Body of pancreas (tissue), 4 donors: ENCODE results near the gene MYRIP. TPM values are rescaled to one million over a fixed set of nuclear protein-coding genes. Genes with fewer than 3 reads are reported as not detected.
"Not testable (repeated sequence)": the region's sequence is repeated elsewhere in the genome, so short reads cannot be mapped to it uniquely, and the experiment has no call there.

Experiments used
- ATAC-seq: fragments of 150-250 bp; one replicate; pipeline ENCODE4 v1.9.1; 2016
- DNase-seq, 4 donors: peaks; one replicate each; pipeline ENCODE4 v3.0.0-alpha.2; 2019
- H3K27ac ChIP-seq, 4 donors: fragments of 200-600 bp; sonication (generic); 1 replicate in 3 of 4; 2 replicates in 1 of 4; pipeline versions ENCODE4 v1.5.1 to v1.6.1; 2016 to 2019; ENCODE audit warnings: mild to moderate bottlenecking in 1 of 4, mixed read lengths in 1 of 4, moderate library complexity in 1 of 4
- H3K27me3 ChIP-seq, 2 donors: fragments of 200-600 bp; sonication (generic); one replicate each; pipeline ENCODE4 v1.6.0; 2016; ENCODE audit warnings: mild to moderate bottlenecking in 1 of 2
- H3K36me3 ChIP-seq, 2 donors: fragments of 200-600 bp; sonication (generic); replicated peaks in 1 of 2; 2 replicates each; pipeline ENCODE4 v1.5.1; 2016; ENCODE audit warnings: low read depth in 2 of 2; ENCODE audit not compliant: insufficient read depth in 1 of 2
- H3K4me1 ChIP-seq: fragments of 200-600 bp; sonication (generic); one replicate; pipeline ENCODE4 v1.6.0; 2016
- H3K4me3 ChIP-seq, 2 donors: fragments of 200-600 bp; sonication (generic); 1 replicate in 1 of 2; 2 replicates in 1 of 2; pipeline ENCODE4 v1.5.1; 2016 to 2019
- H3K9me3 ChIP-seq, 3 donors: fragments of 200-600 bp; sonication (generic); 1 replicate in 2 of 3; 2 replicates in 1 of 3; pipeline ENCODE4 v1.5.1; 2016
- CTCF ChIP-seq, 7 experiments: fragments of 450-650 bp in 4 of 7; fragments of 200-600 bp in 3 of 7; sonication (generic) in 3 of 7; IDR thresholded peaks; one replicate each; pipeline ENCODE4 v1.5.1; 2016 to 2019; ENCODE audit warnings: antibody characterized with exemption in 7 of 7
- POLR2A ChIP-seq, 3 donors: fragments of 450-650 bp; IDR thresholded peaks; one replicate each; pipeline ENCODE4 v1.6.1; 2016; ENCODE audit warnings: antibody characterized with exemption in 3 of 3, mild to moderate bottlenecking in 2 of 3
- WGBS, 2 donors: methylation state at CpG; one replicate each; pipeline ENCODE4 v1.1.5; 2017; 5-methylcytosine and 5-hydroxymethylcytosine counted together
- intact Hi-C: fragments of 100-400 bp; cut with DNase I; formaldehyde crosslinking; loops from one replicate; pipeline ENCODE4 v1.15.1; 2023
- total RNA-seq, 2 donors: library from RNA; depleted of rRNA; stranded (reverse); fragments of >200 nt; gene quantifications; one replicate each; pipeline ENCODE4 v1.1.0, GENCODE V29; 2016

MYRIP gene
- total RNA-seq, 2 donors from 2014 or later = 5.2 to 12.5 TPM

GRCh38 chr3:39765575-39765974, 43.8 kb upstream of the MYRIP start:
- intact Hi-C loops = no loop called here
- no peak overlapping the region for H3K4me3 ChIP-seq
- ATAC-seq = no peak
- no peak overlapping the region for H3K27ac ChIP-seq
- no peaks in the 10 kb centered on the region for H3K36me3 ChIP-seq
- H3K9me3 ChIP-seq = no peaks in the 10 kb centered on the region
- no peak for TF ChIP-seq POLR2A (IDR thresholded peaks at IDR 0.05)
- TF ChIP-seq CTCF (IDR thresholded peaks at IDR 0.05) = no peak
- no peaks in the 10 kb centered on the region for H3K27me3 ChIP-seq
- no peak for DNase-seq
- no peaks in the 10 kb centered on the region for H3K4me1 ChIP-seq

GRCh38 chr3:39766433-39766832, 43.0 kb upstream of the MYRIP start:
- DNase-seq (no peak), ATAC-seq (no peak)
- H3K4me1 ChIP-seq = no peaks in the 10 kb centered on the region
- no peak overlapping the region for H3K4me3 ChIP-seq
- no peaks in the 10 kb centered on the region for H3K36me3 ChIP-seq
- no peaks in the 10 kb centered on the region for H3K9me3 ChIP-seq
- H3K27ac ChIP-seq = no peak overlapping the region
- H3K27me3 ChIP-seq = no peaks in the 10 kb centered on the region
- WGBS, 2 donors = 38 to 88% methylated on average over 1 of the region's 1 CpG
- TF ChIP-seq CTCF (IDR thresholded peaks at IDR 0.05) (no peak), POLR2A (IDR thresholded peaks at IDR 0.05) (no peak)
- intact Hi-C loops = no loop called here

- DNase-seq, H3K27ac ChIP-seq, H3K4me3 ChIP-seq, H3K36me3 ChIP-seq, H3K9me3 ChIP-seq, ATAC-seq, intact Hi-C loops, H3K27me3 ChIP-seq, H3K4me1 ChIP-seq: not testable (repeated sequence)
Measured at GRCh38 chr3:39766909-39767308, 42.5 kb upstream of the MYRIP start.

- H3K27ac ChIP-seq, DNase-seq, H3K4me1 ChIP-seq, H3K36me3 ChIP-seq, H3K4me3 ChIP-seq, ATAC-seq, intact Hi-C loops, H3K9me3 ChIP-seq, H3K27me3 ChIP-seq: not testable (repeated sequence)
- WGBS, 2 donors = 80 to 86% methylated on average over 5 of the region's 5 CpGs
Measured at GRCh38 chr3:39778168-39778567, 31.2 kb upstream of the MYRIP start.

- Histone ChIP-seq H3K27me3 (no peaks in the 10 kb centered on the region), H3K27ac (no peak overlapping the region), H3K4me3 (no peak overlapping the region), H3K36me3 (no peaks in the 10 kb centered on the region), H3K4me1 (no peaks in the 10 kb centered on the region), H3K9me3 (no peaks in the 10 kb centered on the region)
- intact Hi-C loops = no loop called here
- TF ChIP-seq CTCF (IDR thresholded peaks at IDR 0.05) (no peak), POLR2A (IDR thresholded peaks at IDR 0.05) (no peak)
- WGBS, 2 donors = 93 to 95% methylated on average over 37 to 38 of the region's 40 CpGs
- no peak for ATAC-seq
- no peak for DNase-seq
Measured at GRCh38 chr3:39779511-39780230, 29.7 kb upstream of the MYRIP start.

- Histone ChIP-seq H3K4me3 (no peak overlapping the region), H3K4me1 (no peaks in the 10 kb centered on the region), H3K9me3 (no peaks in the 10 kb centered on the region), H3K27me3 (no peaks in the 10 kb centered on the region), H3K36me3 (no peaks in the 10 kb centered on the region), H3K27ac (no peak overlapping the region)
- no peak for ATAC-seq
- DNase-seq = no peak
- WGBS, 2 donors = 70 to 75% methylated on average over 4 of the region's 4 CpGs
- no peak for TF ChIP-seq CTCF (IDR thresholded peaks at IDR 0.05)
- no peak for TF ChIP-seq POLR2A (IDR thresholded peaks at IDR 0.05)
- intact Hi-C loops = no loop called here
Measured at GRCh38 chr3:39780352-39780751, 29.1 kb upstream of the MYRIP start.
